ENCODE data around the gene CUEDC1.
A peak's percentile ranks its signal among the peaks of the same experiment; 100 is the strongest.

The CUEDC1 gene

GRCh38 chr17:57991537-57991936 is 36.3 kb upstream of the CUEDC1 start:
- DNase-seq (ENCODE audit: low read depth), result no peak
- no peak overlapping the region for H3K4me3 ChIP-seq (ENCODE audit: control insufficient read depth, low read depth, low read length)
- no peak for TF ChIP-seq CTCF (IDR thresholded peaks at IDR 0.05; ENCODE audit: control insufficient read depth, insufficient read depth, low read depth, low read length, missing control alignments)

GRCh38 chr17:57990037-57990436 is 34.8 kb upstream of the CUEDC1 start:
- no peak for DNase-seq (ENCODE audit: low read depth)
- H3K4me3 ChIP-seq (ENCODE audit: control insufficient read depth, low read depth, low read length), result no peak overlapping the region
- no peak for TF ChIP-seq CTCF (IDR thresholded peaks at IDR 0.05; ENCODE audit: control insufficient read depth, insufficient read depth, low read depth, low read length, missing control alignments)

GRCh38 chr17:57988301-57989250 is 33.4 kb upstream of the CUEDC1 start:
- TF ChIP-seq CTCF (IDR thresholded peaks at IDR 0.05; ENCODE audit: control insufficient read depth, insufficient read depth, low read depth, low read length, missing control alignments), result no peak
- peak overlapping the region; percentile 83 for H3K4me3 ChIP-seq (ENCODE audit: control insufficient read depth, low read depth, low read length)
- DNase-seq (ENCODE audit: low read depth), result no peak

GRCh38 chr17:57987581-57988300 is 32.5 kb upstream of the CUEDC1 start, which contains the start of gene VEZF1:
Gene VEZF1, minus strand, starts transcription at chr17:57988254. Its CDS starts 143 bp downstream, at chr17:57988111.
- DNase-seq (ENCODE audit: low read depth), result no peak
- peak within 1 kb of the TSS; percentile 83 for H3K4me3 ChIP-seq (ENCODE audit: control insufficient read depth, low read depth, low read length)
- TF ChIP-seq CTCF (IDR thresholded peaks at IDR 0.05; ENCODE audit: control insufficient read depth, insufficient read depth, low read depth, low read length, missing control alignments), result no peak

- TF ChIP-seq CTCF (IDR thresholded peaks at IDR 0.05; ENCODE audit: control insufficient read depth, insufficient read depth, low read depth, low read length, missing control alignments), result no peak
Measured at GRCh38 chr17:57986841-57987580, 31.8 kb upstream of the CUEDC1 start.

GRCh38 chr17:57985675-57985974 is 30.4 kb upstream of the CUEDC1 start:
- TF ChIP-seq CTCF (IDR thresholded peaks at IDR 0.05; ENCODE audit: control insufficient read depth, insufficient read depth, low read depth, low read length, missing control alignments), result no peak
- no peak overlapping the region; the same call in none of the 2 replicates for H3K4me3 ChIP-seq (ENCODE audit: control insufficient read depth, low read depth, low read length)
- no peak for DNase-seq (ENCODE audit: low read depth)

More at GRCh38 chr17:57986841-57987580, 31.8 kb upstream of the CUEDC1 start:
- peak overlapping the region; percentile 83 for H3K4me3 ChIP-seq (ENCODE audit: control insufficient read depth, low read depth, low read length)
- DNase-seq (ENCODE audit: low read depth), result no peak

Measured in AG09309 (cell line).